Glomerular endothelial cell (primary cell): ENCODE results near the gene HTRA3. TPM values are rescaled to one million over a fixed set of nuclear protein-coding genes. Genes with fewer than 3 reads are reported as not detected.
A peak's percentile ranks its signal among the peaks of the same experiment; 100 is the strongest.

Experiments
- DNase-seq: peaks from one replicate; pipeline ENCODE4 v3.0.0-alpha.2; 2011; ENCODE audit warnings: low read depth, low spot score; ENCODE audit errors: extremely low read depth
- total RNA-seq: library from RNA; depleted of rRNA; stranded (reverse); fragments of >200 nt; gene quantifications from 2 replicates; pipeline ENCODE4 v1.2.3, GENCODE V29; 2015

The HTRA3 gene
- 62.7 and 74.5 TPM in 2 replicates for total RNA-seq

DNA sequence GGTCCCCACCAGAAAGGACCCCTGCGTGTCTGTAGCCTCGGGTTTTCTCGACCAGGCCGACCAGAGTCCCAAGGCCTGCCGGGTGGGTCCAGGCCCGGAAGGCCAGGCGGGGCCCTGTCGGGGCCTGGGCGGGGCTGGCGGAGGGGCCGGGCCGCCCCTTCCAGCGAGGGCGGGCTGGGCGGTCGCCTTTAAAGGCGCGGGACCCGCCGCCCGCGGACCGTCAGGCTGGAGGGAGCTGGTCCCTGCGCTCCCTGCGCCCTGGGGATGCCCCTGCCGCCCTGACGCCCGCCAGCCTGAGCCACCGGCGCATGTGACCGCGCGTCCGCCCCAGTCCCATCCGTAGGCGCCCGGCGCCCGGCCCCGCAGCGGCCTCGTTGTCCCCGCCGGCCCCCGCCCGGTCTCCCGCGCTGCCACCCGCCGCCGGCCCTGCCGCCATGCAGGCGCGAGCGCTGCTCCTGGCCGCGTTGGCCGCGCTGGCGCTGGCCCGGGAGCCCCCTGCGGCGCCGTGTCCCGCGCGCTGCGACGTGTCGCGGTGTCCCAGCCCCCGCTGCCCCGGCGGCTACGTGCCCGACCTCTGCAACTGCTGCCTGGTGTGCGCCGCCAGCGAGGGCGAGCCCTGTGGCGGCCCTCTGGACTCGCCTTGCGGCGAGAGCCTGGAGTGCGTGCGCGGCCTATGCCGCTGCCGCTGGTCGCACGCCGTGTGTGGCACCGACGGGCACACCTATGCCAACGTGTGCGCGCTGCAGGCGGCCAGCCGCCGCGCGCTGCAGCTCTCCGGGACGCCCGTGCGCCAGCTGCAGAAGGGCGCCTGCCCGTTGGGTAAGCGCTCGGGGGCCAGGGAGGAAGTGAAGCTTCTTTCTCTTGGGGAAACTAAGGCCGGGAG lies at the start of gene HTRA3:
HTRA3 (plus strand) TSS at position 220 of the 883 bp plus-strand sequence; CDS start at position 435, 215 bp downstream.
- DNase-seq = no peak

DNA sequence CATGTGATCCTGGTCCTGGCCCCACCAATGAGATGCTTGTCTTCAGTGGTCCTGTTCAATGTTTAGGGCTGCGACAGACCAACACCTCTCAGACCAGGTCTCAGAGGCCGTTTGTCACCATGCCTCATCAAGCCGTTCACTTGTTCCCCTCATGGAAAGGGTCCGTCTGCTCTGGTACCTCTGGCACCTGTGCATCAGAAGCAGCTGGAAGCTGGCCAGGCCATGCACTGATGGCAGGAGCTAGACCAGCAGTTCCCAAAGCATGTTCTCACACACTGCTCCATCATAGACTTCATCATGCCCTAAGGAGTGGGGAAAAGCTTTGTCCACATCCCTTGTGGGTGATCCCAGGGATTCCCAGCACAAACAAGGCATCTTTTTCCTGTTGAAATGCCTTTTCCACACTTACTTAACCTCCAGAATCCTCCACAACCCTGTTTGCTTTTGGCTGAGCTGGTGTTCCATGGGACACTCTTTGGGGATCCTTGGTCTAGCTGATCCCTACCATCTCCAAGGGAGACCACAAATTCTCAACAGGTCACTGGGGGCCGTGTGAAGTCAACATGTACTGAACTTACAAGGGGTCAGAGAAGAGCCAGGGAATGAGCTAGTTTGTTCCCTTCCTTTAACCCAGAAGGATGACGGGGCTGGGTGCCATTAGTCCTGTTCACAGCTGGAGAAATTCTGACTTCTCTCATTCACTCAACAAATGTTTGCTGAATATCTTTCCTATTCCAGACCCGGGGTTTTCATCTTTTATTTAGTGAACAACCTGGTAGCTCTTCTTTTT lies 48.7 kb upstream of the HTRA3 start:
- DNase-seq = no peak

DNA sequence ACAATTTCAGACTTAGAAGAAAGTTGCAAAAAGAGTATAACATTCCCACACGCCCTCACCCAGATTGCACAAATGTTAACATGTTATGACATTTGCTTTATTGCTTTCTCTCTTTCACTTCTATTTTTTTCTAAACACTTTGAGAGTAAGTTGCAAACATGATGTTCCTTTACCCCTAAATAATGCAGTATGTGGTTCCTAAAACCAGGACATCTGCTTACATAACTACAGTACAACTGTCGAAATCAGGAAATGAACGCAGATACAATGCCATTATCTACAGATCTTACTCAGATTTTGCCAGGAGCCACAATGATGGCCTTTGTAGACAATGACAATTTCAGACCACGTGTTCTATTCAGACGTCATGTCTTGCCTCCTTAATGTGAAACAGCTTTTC lies 48.1 kb upstream of the HTRA3 start:
- no peak for DNase-seq

DNA sequence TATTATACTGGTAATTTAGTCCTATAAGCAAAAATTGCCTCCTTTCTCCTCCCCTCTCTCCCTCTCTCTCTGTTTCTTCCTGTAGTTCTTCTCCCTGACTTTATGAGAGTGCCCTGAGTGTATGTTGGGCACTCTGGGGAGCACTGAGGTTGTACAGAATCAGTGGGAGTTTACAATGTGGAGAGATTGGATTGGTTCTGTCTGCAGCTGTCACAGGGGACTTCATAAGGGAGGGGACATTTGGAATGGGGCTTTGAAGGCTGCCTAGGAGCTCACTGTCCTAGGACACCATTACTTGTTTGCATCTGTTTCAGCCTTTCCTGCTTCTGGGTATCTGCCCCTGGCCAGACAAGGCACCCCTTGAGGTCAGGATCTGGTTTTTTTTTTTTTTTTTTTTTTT lies 47.6 kb upstream of the HTRA3 start:
- no peak for DNase-seq

DNA sequence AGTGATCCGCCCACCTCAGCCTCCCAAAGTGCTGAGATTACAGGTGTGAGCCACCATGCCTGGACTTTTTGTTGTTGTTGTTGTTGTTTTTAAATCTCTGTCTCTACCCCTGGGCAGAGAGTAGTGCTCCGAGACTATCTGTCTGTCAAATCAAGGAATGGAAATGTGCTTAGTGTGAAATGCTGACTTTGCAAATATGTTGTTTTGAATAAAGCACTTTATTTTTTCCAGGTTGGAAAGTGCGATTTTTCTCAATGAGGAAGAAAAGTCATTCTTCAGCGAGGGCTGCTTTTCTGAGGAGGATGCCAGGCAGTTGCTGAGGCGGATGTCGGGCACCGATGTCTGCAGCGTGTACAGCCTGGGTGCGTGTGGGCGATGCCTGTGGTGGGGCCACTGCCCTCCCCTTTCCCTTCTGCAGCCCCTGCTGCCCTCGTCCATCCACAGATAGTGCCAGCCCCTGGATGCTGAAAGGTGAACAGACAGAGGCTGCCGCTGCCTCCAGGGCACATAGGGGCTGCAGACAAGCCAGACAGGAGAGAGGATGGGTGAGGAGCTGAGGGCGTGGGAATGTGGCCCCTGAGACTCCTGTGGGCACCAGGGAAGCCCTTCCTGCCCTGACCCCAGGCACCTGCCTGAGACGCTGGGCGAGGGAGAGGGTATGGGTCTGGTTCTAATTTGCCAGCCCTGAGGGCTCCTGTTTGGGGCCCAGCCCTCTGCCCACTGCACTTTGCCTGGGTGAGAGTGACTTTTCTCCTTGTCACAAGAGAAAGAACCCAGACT lies 46.8 kb upstream of the HTRA3 start:
- DNase-seq = no peak

DNA sequence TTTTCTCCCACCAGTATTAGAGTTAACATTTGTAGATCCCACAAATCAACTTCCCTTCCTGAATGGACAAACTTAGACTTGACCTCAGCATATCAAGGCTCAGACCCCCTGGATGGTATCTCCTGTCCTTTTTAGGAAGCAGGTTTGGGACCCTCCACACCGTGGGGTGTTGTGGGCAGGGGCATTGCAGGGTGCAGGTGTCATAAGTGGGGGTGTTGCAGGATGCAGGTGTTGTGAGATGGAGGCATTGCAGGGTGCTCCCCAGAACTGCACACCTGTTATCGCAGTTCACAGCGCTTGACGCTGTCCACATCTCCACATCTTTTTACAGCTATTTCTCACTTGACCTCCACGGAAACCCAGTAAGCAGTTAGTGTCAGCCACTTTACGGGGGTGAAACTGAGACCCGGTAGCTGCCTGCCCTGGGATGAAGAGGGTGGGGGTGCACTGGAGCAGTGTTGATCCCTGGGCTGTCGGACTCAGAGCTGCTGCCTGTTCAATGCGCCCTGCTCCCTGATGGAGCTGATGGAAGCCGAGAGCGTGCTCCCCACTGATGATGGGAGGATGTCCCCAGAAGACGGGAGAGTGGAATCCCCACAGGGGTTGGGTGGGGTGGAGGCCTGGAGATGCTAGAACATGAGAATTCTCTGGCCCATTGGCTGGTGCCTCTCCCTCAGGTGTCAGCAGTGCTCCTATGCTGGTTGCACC lies 45.1 kb upstream of the HTRA3 start:
- DNase-seq = no peak

DNA sequence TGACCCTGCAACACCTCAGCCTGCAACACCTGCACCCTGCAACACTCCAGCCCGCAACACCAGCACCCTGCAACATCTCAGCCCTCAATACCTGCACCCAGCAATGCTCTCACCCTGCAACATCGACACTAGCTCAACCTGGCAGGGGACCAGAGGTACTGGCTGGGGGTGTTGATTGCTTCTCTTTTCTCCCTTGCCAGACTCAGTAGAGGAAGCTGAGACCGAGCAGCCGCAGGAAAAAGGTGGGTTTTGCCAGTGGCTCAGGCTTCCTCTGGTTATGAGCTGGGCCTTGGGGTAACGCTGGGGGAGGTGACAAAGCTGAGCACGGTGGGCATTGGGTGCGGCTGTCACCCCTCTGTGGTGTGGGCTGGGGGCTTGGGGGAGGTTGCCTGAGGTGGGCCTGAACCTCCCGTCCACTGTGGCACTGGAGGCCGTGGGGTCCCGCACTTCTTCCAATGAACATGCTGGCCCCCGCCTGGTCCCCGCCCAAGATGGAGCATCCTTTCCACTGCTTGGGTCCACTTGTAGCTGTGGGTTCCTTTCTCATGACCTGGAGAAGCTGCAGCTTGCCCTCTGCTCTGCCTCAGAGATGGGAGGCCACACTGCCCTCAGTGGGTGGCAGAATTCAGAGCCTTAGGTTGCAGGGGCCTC lies 44.5 kb upstream of the HTRA3 start:
- no peak for DNase-seq

DNA sequence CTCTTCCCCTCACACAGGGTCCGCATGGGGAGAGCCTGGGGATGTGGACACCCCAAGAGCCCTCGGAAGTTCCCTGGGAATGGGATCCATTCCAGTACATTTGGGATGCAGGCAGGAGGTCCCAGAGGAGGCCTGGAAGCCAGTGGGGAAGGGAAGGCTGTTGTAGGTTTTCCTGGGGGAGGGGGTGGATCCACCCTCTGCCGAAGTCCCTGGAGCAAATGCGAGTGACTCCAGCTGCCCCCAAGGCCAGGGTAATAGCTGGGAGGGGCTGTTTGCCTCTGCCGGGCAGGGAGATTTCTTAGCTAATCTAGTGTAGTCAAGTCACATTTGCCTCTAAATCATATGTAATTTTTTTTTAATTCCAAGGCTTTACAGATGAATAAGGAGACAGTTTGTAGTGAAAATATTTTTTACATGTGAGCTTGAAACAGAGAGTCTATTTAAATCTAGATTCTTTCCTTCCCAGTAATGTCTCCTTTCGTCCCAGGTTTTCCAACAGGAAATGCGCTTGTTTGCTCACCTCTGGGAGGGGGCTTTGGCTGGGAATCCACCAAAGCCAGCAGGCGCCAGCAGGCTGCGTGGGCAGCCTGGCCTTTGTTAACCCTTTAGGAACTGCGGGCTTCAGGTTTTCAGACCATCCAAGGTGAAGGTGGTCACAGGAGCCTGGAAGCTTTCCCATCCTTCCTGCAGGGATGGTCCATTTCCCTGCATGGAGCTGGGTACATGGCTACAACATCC lies 43.7 kb upstream of the HTRA3 start:
- no peak for DNase-seq

DNA sequence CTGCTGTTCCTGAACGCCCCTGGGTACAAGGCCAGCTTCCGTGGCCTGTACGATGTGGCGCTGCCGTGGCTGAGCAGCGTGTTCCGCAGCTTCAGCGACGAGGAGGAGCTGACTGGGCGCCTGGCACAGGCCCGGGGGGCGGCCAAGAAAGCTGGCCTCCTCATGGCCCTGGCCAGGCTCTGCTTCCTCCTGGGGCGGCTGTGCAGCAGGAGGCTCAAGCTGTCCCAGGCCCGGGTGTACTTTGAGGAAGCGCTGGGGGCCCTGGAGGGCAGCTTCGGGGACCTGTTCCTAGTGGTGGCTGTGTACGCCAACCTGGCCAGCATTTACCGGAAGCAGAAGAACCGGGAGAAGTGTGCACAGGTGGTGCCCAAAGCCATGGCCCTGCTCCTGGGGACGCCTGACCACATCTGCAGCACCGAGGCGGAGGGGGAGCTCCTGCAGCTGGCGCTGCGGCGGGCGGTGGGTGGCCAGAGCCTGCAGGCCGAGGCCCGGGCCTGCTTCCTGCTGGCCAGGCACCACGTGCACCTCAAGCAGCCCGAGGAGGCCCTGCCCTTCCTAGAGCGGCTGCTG lies 42.3 kb upstream of the HTRA3 start:
- no peak for DNase-seq

DNA sequence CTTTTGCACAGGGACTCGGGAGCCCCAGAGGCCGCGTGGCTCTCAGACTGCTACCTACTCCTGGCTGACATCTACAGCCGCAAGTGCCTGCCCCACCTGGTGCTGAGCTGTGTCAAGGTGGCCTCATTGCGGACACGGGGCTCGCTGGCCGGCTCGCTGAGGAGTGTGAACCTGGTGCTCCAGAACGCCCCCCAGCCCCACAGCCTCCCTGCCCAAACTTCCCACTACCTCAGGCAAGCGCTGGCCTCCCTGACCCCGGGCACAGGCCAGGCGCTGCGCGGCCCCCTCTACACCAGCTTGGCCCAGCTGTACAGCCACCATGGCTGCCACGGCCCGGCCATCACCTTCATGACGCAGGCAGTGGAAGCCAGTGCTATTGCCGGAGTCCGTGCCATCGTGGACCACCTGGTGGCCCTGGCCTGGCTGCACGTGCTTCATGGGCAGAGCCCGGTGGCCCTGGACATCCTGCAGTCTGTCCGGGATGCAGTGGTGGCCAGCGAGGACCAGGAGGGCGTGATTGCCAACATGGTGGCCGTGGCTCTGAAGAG lies 41.7 kb upstream of the HTRA3 start:
- DNase-seq = no peak

DNA sequence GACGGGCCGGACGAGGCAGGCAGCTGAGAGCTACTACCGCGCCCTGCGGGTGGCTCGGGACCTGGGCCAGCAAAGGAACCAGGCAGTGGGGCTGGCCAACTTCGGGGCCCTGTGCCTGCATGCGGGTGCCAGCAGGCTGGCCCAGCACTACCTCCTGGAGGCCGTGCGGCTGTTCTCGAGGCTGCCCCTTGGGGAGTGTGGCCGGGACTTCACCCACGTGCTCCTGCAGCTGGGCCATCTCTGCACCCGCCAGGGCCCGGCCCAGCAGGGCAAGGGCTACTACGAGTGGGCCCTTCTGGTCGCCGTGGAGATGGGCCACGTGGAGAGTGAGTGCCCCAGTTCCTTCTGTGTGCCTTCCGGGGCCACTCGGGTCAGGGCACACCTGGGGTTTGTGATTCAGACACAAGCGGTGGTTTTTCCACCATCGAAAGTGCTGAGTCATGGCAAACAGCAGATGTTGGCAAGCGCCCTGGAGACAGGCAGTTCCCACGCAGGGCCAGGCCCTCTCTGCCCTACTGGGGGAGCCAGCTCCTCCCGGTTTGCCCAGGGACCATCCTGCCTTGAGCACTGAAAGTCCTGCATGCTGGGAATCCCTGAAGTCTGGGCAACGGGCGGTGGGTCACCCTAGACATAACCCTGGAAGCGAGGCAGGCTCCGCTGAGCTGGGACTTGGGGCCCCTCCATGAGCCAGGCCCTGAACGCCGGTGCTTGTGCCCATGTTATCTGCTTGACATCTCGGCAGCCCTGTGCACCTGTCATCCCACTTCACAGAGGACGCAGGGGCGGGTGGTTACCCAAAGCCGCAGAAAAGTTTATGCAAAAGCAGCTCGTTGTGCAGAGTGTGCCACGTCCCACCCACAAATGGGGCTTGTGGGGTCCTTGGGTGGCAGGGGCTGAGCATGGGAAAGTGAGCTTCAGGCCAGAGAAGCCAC lies 41.0 kb upstream of the HTRA3 start:
- peak; percentile 55 for DNase-seq

DNA sequence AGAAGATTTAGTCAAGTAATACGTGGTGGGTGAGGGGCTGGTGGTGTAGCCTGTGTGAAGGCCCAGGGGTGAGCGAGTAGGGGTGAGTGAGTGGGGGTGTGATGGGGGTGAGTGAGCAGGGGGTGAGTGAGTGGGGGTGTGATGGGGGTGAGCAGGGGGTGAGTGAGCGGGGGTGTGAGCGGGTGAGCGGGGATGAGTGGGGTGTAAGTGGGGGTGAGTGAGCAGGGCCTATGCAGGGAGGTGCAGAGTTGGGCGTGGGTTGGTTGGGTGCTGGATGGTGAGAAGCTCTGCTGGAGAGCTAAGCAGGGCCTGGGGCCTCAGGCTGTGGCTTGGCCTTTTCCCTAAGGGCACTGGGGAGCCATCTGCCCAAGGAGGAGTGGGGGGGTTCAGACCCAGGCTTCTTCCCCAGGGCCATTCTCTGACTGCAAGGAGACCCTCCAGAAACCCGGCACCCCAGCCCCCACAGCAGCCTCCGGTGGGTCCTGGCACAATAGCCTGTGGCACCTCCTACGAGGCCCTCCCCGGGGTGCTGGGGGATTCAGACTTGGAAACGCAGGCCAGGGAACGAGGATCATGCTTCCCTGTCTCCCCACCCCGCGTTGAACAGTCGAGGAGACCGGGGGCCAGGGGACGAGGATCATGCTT lies 40.1 kb upstream of the HTRA3 start:
- DNase-seq = no peak

DNA sequence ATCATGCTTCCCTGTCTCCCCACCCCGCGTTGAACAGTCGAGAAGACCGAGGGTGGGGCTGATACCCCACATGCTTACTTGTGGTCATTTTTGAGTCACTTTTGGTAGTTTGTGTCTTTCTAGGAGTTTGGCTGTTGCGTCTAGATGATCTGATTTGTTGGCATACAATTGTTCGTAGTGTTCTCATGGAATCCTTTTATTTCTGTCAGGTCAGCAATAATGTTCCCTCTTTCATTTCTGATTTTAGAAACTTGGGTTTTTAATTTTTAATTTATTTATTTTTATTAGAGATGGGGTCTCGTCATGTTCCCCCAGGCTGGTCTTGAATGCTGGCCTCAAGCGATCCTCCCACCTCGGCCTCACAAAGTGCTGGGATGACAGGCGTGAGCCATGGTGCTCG lies 39.5 kb upstream of the HTRA3 start:
- DNase-seq = no peak

DNA sequence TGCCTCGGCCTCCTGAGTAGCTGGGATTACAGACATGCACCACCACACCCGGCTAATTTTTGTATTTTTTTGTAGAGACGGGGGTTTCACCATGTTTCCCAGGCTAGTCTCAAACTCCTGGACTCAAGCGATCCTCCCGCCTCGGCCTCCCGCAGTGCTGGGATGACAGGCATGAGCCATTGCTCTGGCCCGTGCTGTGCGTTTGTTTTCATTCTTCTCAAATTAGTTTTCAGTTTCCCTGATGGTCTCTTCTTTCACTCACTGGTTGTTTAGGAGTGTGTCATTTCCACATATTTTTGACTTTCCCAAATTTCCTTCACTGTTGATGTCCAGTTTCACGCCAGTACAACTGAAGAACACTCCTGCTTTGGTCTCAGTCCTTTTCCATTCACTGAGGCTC lies 38.7 kb upstream of the HTRA3 start:
- no peak for DNase-seq

DNA sequence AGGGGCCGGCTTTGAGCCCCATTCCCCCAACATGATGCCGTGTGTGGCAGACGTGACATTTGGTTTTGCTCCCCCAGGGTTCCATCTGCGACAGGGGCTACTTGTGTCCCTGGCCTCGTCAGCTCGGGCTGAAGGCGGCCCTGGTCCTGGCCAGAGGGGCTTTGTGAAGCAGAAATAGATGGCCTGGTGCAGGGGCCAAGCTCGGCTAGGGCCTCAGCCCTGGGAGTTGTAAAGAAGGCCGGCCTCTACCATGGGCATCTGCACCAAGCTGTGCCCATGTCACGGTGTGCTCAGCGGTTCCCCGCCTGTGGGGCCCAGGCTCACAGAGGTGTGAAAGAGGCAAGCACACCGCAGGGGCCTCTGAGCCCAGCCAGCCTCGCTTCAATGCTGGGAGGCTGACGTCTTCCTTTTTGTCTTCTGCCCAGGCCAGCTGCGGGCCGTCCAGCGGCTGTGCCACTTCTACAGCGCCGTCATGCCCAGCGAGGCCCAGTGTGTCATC lies 38.0 kb upstream of the HTRA3 start:
- no peak for DNase-seq

DNA sequence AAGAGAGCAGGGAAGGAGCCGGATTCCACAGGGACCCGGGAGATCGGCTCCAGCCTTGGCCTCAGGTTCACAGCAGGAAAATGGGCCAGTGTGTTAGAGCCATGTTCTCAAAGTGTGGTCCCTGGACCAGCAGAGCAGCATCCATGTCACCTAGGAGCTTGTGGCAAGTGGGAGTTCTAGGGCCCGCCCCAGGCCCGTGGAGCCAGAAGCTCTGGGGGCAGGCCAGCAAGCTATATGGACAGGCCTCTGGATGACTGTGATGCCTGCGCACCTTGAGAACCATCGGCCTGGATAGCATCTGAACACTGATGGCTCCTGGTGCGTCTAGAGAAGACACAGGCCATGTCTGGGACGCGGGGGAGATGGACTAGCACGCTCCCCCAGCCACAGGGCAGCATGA lies 36.8 kb upstream of the HTRA3 start:
- no peak for DNase-seq
